ENCODE results near the gene SHBG. TPM values are rescaled to one million over a fixed set of nuclear protein-coding genes. Genes with fewer than 3 reads are reported as not detected.

SHBG gene, protein sequence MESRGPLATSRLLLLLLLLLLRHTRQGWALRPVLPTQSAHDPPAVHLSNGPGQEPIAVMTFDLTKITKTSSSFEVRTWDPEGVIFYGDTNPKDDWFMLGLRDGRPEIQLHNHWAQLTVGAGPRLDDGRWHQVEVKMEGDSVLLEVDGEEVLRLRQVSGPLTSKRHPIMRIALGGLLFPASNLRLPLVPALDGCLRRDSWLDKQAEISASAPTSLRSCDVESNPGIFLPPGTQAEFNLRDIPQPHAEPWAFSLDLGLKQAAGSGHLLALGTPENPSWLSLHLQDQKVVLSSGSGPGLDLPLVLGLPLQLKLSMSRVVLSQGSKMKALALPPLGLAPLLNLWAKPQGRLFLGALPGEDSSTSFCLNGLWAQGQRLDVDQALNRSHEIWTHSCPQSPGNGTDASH
- total RNA-seq (2014; rRNA removed; shearing (Covaris generic)) (not detected in 2 replicates), total RNA-seq (2022) (0.50 and 0.53 TPM in 2 replicates), Bru-seq, nascent RNA (percentile 15 among the genes with signal in this experiment), BruChase-seq, experiment 1, labeled RNA remaining after a 6-hour chase (percentile 13 among the genes with signal in this experiment), BruChase-seq, experiment 2, labeled RNA remaining after a 2-hour chase (percentile 13 among the genes with signal in this experiment)
- long read RNA-seq = 0 reads

DNA sequence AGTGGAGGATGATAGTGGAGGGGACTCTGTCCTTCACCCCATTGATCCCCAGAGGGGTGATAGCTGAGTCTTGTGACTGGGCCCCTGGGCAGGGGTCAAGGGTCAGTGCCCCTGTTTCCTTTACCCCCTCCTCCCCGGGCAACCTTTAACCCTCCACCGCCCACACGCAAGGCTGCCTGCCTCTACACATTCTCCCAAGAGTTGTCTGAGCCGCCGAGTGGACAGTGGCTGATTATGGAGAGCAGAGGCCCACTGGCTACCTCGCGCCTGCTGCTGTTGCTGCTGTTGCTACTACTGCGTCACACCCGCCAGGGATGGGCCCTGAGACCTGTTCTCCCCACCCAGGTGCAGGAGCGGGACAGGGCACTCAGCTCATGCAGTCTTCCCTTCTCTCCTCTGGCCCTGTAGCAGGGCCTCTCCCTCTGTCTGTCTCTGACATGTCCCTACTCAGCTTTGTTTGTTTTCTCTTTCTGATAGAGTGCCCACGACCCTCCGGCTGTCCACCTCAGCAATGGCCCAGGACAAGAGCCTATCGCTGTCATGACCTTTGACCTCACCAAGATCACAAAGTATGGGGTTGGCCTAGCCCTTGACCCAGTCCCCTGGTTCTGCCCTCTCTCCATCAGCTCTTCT lies at the start of gene SHBG:
SHBG (plus strand) TSS at position 197 of the 633 bp plus-strand sequence; CDS start at position 235, 38 bp downstream.
- no peaks in the 10 kb centered on the region for H3K9me3 ChIP-seq (ENCODE audit: low read length)
- POLR2A ChIA-PET = no interaction called here
- intact Hi-C loops (cut with micrococcal nuclease; ENCODE audit: unreplicated experiment) = loop anchor here (10.0 kb wide), 1 partner anchor 155 kb away; no protein-coding TSS in a partner anchor
- H3K9me2 ChIP-seq (ENCODE audit: insufficient read depth, low read length) = no peaks in the 10 kb centered on the region
- no peaks in the 10 kb centered on the region for H3K79me2 ChIP-seq (ENCODE audit: insufficient read depth, low read depth, low read length)
- H3K36me3 ChIP-seq (ENCODE audit: insufficient read depth, low read length) = no peaks in the 10 kb centered on the region
- H3K4me3 ChIP-seq (ENCODE audit: low read depth, low read length, poor library complexity, severe bottlenecking) = no peak within 1 kb of the TSS
- peaks cover 4% of the 10 kb centered on the region for H3K4me1 ChIP-seq (ENCODE audit: insufficient read depth, low read length, poor library complexity, severe bottlenecking)
- H2AFZ ChIP-seq (ENCODE audit: low read length) = no peak within 1 kb of the TSS
- no peak for DNase-seq (ENCODE audit: low spot score)
- no peak within 1 kb of the TSS for H3K4me2 ChIP-seq (ENCODE audit: low read length)
- no peak within 1 kb of the TSS for H3K27ac ChIP-seq (ENCODE audit: low read depth, low read length, poor library complexity, severe bottlenecking)
- H4K20me1 ChIP-seq (ENCODE audit: insufficient read depth, low read length) = no peaks in the 10 kb centered on the region
- TF ChIP-seq EZH2phosphoT487 (IDR thresholded peaks at IDR 0.05; ENCODE audit: borderline replicate concordance, low read depth, low read length) = no peak
- TF ChIP-seq, protein P1, sequence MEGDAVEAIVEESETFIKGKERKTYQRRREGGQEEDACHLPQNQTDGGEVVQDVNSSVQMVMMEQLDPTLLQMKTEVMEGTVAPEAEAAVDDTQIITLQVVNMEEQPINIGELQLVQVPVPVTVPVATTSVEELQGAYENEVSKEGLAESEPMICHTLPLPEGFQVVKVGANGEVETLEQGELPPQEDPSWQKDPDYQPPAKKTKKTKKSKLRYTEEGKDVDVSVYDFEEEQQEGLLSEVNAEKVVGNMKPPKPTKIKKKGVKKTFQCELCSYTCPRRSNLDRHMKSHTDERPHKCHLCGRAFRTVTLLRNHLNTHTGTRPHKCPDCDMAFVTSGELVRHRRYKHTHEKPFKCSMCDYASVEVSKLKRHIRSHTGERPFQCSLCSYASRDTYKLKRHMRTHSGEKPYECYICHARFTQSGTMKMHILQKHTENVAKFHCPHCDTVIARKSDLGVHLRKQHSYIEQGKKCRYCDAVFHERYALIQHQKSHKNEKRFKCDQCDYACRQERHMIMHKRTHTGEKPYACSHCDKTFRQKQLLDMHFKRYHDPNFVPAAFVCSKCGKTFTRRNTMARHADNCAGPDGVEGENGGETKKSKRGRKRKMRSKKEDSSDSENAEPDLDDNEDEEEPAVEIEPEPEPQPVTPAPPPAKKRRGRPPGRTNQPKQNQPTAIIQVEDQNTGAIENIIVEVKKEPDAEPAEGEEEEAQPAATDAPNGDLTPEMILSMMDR (conservative IDR thresholded peaks at IDR 0.05; ENCODE audit: low read length) = no peak
- CTCF ChIA-PET (ENCODE audit: unreplicated experiment) = no interaction called here
- no TSS peak for BruUV-seq (replicated peaks)

DNA sequence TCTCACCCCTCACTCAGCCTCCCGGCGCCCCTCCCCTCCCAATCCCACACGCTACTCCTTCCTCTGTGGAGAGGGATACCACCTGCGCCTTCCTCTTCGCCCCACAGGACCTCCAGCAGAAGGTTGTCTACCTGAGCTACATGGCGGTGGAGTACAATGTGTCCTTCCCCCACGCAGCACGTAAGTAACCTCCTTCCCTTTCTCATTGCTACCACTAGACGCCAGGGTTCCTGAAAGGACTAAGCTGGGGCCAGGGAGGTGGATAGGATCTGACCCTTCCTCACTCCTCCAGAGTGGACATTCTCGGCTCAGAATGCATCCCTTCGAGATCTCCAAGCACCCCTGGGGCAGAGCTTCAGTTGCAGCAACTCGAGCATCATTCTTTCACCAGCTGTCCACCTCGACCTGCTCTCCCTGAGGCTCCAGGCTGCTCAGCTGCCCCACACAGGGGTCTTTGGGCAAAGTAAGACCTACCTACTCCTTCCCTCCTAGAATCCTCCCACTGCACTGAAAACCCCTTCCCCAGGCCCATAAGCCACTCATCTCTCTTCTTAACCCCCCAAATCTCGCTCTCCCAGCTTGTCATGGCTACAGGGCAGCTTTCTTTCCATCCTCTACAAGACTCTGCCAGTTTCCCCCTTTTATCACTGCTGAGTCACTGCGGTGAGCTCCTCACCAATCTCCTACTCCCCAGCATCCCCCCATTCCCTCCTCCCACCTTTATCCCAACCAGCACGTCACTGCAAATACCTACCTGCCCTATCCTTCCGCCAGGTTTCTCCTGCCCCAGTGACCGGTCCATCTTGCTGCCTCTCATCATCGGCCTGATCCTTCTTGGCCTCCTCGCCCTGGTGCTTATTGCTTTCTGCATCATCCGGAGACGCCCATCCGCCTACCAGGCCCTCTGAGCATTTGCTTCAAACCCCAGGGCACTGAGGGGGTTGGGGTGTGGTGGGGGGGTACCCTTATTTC lies 49.0 kb upstream of the SHBG start:
- H3K4me2 ChIP-seq (ENCODE audit: low read length) = no peak overlapping the region
- H3K79me2 ChIP-seq (ENCODE audit: insufficient read depth, low read depth, low read length) = peaks cover 11% of the 10 kb centered on the region; the same call in 1 of the 2 replicates
- intact Hi-C loops (cut with micrococcal nuclease; ENCODE audit: unreplicated experiment) = no loop called here
- TF ChIP-seq, protein P1 (conservative IDR thresholded peaks at IDR 0.05; ENCODE audit: low read length) = no peak
- no peak for TF ChIP-seq EZH2phosphoT487 (IDR thresholded peaks at IDR 0.05; ENCODE audit: borderline replicate concordance, low read depth, low read length)
- H3K27ac ChIP-seq (ENCODE audit: low read depth, low read length, poor library complexity, severe bottlenecking) = no peak overlapping the region
- H3K9me2 ChIP-seq (ENCODE audit: insufficient read depth, low read length) = no peaks in the 10 kb centered on the region
- CTCF ChIA-PET (ENCODE audit: unreplicated experiment) = no interaction called here
- peaks cover 11% of the 10 kb centered on the region for H4K20me1 ChIP-seq (ENCODE audit: insufficient read depth, low read length)
- H2AFZ ChIP-seq (ENCODE audit: low read length) = no peak overlapping the region
- no TSS peak for BruUV-seq (replicated peaks)
- H3K36me3 ChIP-seq (ENCODE audit: insufficient read depth, low read length) = peaks cover 71% of the 10 kb centered on the region
- no peak overlapping the region for H3K4me3 ChIP-seq (ENCODE audit: low read depth, low read length, poor library complexity, severe bottlenecking)
- POLR2A ChIA-PET = no interaction called here
- peaks cover 56% of the 10 kb centered on the region for H3K4me1 ChIP-seq (ENCODE audit: insufficient read depth, low read length, poor library complexity, severe bottlenecking)
- H3K9me3 ChIP-seq (ENCODE audit: low read length) = no peaks in the 10 kb centered on the region
- DNase-seq (ENCODE audit: low spot score) = no peak
